ENCODE results near the gene POLR3E.

The POLR3E gene

GRCh38 chr16:22315979-22316378, 18.8 kb downstream of the POLR3E start:
- Histone ChIP-seq H4K20me1 (ENCODE audit: control insufficient read depth, insufficient read depth, low read depth, low read length) (0 out of 2 replicates have a peak, but pooled peaks cover 3% of the 10 kb centered on the region), H3K36me3 (ENCODE audit: control insufficient read depth, low read length) (peaks cover 85% of the 10 kb centered on the region), H3F3A (ENCODE audit: control insufficient read depth, insufficient read depth) (peaks cover 10% of the 10 kb centered on the region), H3K9me2 (replicated peaks; ENCODE audit: control insufficient read depth, low read length) (no peaks in the 10 kb centered on the region), H3K27ac (ENCODE audit: low read depth, low read length) (no peak overlapping the region), H3K27me3 (ENCODE audit: control insufficient read depth, low read length) (no peaks in the 10 kb centered on the region), H3K4me2 (ENCODE audit: low read length) (no peak overlapping the region), H3K79me2 (ENCODE audit: control insufficient read depth, low read length) (peaks cover 6% of the 10 kb centered on the region), H3K9me3 (ENCODE audit: control insufficient read depth, insufficient read depth, low read length) (no peaks in the 10 kb centered on the region), H3K4me3 (ENCODE audit: low read length) (no peak overlapping the region), H3K4me1 (ENCODE audit: control insufficient read depth, low read length) (no peaks in the 10 kb centered on the region)
- no peak for TF ChIP-seq EZH2phosphoT487 (IDR thresholded peaks at IDR 0.05; ENCODE audit: borderline replicate concordance, low read length)
- TF ChIP-seq CTCF (IDR thresholded peaks at IDR 0.05; ENCODE audit: low read depth, low read length, poor library complexity, severe bottlenecking), result no peak

GRCh38 chr16:22316411-22316811, 19.2 kb downstream of the POLR3E start:
- Histone ChIP-seq H3K27ac (ENCODE audit: low read depth, low read length) (no peak overlapping the region), H3K36me3 (ENCODE audit: control insufficient read depth, low read length) (peaks cover 86% of the 10 kb centered on the region), H3K27me3 (ENCODE audit: control insufficient read depth, low read length) (no peaks in the 10 kb centered on the region), H3K4me1 (ENCODE audit: control insufficient read depth, low read length) (no peaks in the 10 kb centered on the region), H3F3A (ENCODE audit: control insufficient read depth, insufficient read depth) (peaks cover 10% of the 10 kb centered on the region), H3K9me3 (ENCODE audit: control insufficient read depth, insufficient read depth, low read length) (no peaks in the 10 kb centered on the region), H4K20me1 (ENCODE audit: control insufficient read depth, insufficient read depth, low read depth, low read length) (0 out of 2 replicates have a peak, but pooled peaks cover 3% of the 10 kb centered on the region), H3K4me2 (ENCODE audit: low read length) (no peak overlapping the region), H3K79me2 (ENCODE audit: control insufficient read depth, low read length) (peaks cover 9% of the 10 kb centered on the region), H3K9me2 (replicated peaks; ENCODE audit: control insufficient read depth, low read length) (no peaks in the 10 kb centered on the region), H3K4me3 (ENCODE audit: low read length) (no peak overlapping the region)
- no peak for TF ChIP-seq EZH2phosphoT487 (IDR thresholded peaks at IDR 0.05; ENCODE audit: borderline replicate concordance, low read length)
- TF ChIP-seq CTCF (IDR thresholded peaks at IDR 0.05; ENCODE audit: low read depth, low read length, poor library complexity, severe bottlenecking), result no peak

GRCh38 chr16:22317001-22317530, 19.9 kb downstream of the POLR3E start:
- Histone ChIP-seq H3F3A (ENCODE audit: control insufficient read depth, insufficient read depth) (peaks cover 10% of the 10 kb centered on the region), H3K4me2 (ENCODE audit: low read length) (no peak overlapping the region), H3K9me2 (replicated peaks; ENCODE audit: control insufficient read depth, low read length) (no peaks in the 10 kb centered on the region), H3K36me3 (ENCODE audit: control insufficient read depth, low read length) (peaks cover 86% of the 10 kb centered on the region), H4K20me1 (ENCODE audit: control insufficient read depth, insufficient read depth, low read depth, low read length) (0 out of 2 replicates have a peak, but pooled peaks cover 3% of the 10 kb centered on the region), H3K27ac (ENCODE audit: low read depth, low read length) (no peak overlapping the region), H3K4me1 (ENCODE audit: control insufficient read depth, low read length) (no peaks in the 10 kb centered on the region), H3K4me3 (ENCODE audit: low read length) (no peak overlapping the region), H3K9me3 (ENCODE audit: control insufficient read depth, insufficient read depth, low read length) (no peaks in the 10 kb centered on the region), H3K79me2 (ENCODE audit: control insufficient read depth, low read length) (peaks cover 16% of the 10 kb centered on the region), H3K27me3 (ENCODE audit: control insufficient read depth, low read length) (no peaks in the 10 kb centered on the region)
- TF ChIP-seq CTCF (IDR thresholded peaks at IDR 0.05; ENCODE audit: low read depth, low read length, poor library complexity, severe bottlenecking), result no peak

Measured in DOHH2 (cell line).